Left ventricle myocardium inferior (tissue), 1 donor: ENCODE measurements around the gene OR10A3. TPM values are rescaled to one million over a fixed set of nuclear protein-coding genes. Genes with fewer than 3 reads are reported as not detected.

Experiments used
- DNase-seq: peaks from one replicate; pipeline ENCODE4 v3.0.0-alpha.2; 2020
- H3K27ac ChIP-seq: fragments of 200-600 bp; replicated peaks from 2 replicates; pipeline ENCODE4 v1.8.0; 2021
- H3K27me3 ChIP-seq: fragments of 200-600 bp; 2 replicates; pipeline ENCODE4 v1.8.0; 2021; ENCODE audit warnings: low read depth
- H3K36me3 ChIP-seq: fragments of 200-600 bp; 2 replicates; pipeline ENCODE4 v1.8.0; 2021
- H3K4me1 ChIP-seq: fragments of 200-600 bp; 2 replicates; pipeline ENCODE4 v1.8.0; 2021
- H3K4me3 ChIP-seq: fragments of 200-600 bp; 2 replicates; pipeline ENCODE4 v1.8.0; 2021; ENCODE audit warnings: mild to moderate bottlenecking, moderate library complexity
- H3K9me3 ChIP-seq: fragments of 200-600 bp; replicated peaks from 2 replicates; pipeline ENCODE4 v1.8.0; 2021
- intact Hi-C: fragments of 100-400 bp; cut with micrococcal nuclease; formaldehyde crosslinking; loops from one replicate; pipeline ENCODE4 v1.11.0; 2022
- total RNA-seq: library from RNA; stranded (reverse); fragmentation: NEBNext Ultra II Directional; extraction: Animal tissue kit (Norgen Biotek cat#: 25700); gene quantifications from one replicate; pipeline ENCODE4 v1.2.1, GENCODE V29; 2021
- TF ChIP-seq, protein P1 (sequence below): fragments of 200-600 bp; IDR thresholded peaks from 2 replicates; pipeline ENCODE4 v1.8.0; 2021; ENCODE audit warnings: antibody characterized with exemption, mild to moderate bottlenecking, borderline replicate concordance
- donor health status: DM: no; HTN: yes; CAD: no; lungs with severe emphysema.

OR10A3 gene
- total RNA-seq, 1 donor from 2014 or later: not detected

DNA sequence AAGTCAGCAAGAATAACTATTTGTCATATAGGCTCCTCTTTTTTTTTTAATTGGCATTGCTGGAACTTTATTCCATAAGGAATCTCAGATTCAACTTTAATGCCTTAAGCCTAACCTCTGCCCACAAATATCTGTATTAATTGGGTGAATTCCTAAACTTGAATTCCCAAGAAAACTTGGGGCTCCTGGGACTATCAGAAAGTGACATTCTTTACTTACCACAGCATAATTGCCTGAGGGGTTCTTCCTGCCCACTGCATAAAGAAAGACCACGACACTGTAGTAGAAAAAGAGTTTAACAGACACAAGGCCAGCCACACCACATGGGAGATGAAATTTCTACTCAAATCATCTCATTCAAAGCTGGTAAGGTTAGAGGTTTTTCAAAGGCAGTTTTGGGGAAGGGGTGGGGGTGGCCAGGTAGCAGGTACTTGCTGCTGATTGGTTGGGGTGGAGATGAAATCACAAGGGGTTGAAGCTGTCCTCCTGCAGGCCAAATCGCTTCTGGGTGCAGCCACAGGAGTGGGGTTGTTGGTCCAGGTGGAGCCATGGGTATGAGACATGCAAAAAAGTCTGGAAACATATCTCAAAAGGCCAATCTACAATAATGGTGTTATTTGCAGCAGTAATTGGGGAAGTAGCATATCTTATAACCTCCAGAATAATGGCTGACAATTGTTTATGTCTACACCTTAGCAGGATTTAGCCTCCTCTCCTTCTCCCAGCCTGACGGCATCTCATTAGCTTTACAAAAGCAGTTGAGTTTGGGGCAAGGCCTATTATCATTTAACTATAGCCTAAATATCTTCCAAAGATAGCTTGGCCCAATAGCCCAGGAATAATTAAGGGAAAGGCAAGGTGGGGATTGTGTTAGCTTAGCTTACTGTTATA lies 28.5 kb upstream of the OR10A3 start:
- H3K4me3 ChIP-seq: no peak overlapping the region
- intact Hi-C loops: no loop called here
- DNase-seq: no peak
- H3K4me1 ChIP-seq: no peaks in the 10 kb centered on the region
- H3K27ac ChIP-seq: no peak overlapping the region
- TF ChIP-seq, protein P1, sequence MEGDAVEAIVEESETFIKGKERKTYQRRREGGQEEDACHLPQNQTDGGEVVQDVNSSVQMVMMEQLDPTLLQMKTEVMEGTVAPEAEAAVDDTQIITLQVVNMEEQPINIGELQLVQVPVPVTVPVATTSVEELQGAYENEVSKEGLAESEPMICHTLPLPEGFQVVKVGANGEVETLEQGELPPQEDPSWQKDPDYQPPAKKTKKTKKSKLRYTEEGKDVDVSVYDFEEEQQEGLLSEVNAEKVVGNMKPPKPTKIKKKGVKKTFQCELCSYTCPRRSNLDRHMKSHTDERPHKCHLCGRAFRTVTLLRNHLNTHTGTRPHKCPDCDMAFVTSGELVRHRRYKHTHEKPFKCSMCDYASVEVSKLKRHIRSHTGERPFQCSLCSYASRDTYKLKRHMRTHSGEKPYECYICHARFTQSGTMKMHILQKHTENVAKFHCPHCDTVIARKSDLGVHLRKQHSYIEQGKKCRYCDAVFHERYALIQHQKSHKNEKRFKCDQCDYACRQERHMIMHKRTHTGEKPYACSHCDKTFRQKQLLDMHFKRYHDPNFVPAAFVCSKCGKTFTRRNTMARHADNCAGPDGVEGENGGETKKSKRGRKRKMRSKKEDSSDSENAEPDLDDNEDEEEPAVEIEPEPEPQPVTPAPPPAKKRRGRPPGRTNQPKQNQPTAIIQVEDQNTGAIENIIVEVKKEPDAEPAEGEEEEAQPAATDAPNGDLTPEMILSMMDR: no peak
- peaks cover 4% of the 10 kb centered on the region for H3K27me3 ChIP-seq
- H3K9me3 ChIP-seq: no peaks in the 10 kb centered on the region
- no peaks in the 10 kb centered on the region for H3K36me3 ChIP-seq

DNA sequence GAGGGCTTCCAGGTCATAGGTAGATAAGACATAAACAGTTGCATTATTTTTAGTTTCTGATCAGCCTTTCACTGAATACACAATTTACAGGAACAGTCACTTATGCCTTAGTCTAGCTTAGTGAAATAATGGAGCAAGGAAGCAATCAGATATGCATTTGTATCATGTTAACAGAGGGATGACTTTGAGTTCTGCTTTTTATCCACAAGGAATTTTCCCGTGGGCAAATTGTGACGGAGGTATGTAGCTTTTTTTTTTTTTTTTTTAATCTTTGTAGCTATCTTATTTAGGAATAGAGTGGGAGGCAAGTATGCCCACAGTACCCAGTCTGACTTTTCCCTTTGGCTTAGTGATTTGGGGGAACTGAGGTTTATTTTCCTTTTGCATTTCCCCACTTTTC lies 27.2 kb upstream of the OR10A3 start:
- intact Hi-C loops: no loop called here
- TF ChIP-seq, protein P1: no peak
- no peaks in the 10 kb centered on the region for H3K4me1 ChIP-seq
- no peak overlapping the region for H3K4me3 ChIP-seq
- H3K27ac ChIP-seq: no peak overlapping the region
- peaks cover 4% of the 10 kb centered on the region for H3K27me3 ChIP-seq
- H3K9me3 ChIP-seq: no peaks in the 10 kb centered on the region
- H3K36me3 ChIP-seq: no peaks in the 10 kb centered on the region
- DNase-seq: no peak

DNA sequence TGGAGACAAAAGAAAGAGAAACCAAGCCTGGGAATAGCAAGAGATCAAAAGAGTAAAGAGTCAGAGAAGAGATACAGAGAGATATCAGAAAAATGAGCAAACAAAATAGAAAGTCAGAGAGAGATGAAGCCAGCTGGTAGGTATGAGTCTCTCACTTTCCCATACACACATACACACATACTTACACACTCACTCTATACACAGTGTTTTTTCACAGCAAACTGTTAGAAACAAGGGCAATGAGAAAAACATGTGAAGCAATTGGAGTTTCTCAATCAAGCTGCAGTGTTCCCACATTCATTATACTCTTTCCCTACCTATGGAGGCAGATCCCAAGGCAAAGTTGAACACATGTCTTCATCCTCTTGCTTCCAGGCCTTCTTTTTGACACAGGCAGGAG lies 26.3 kb upstream of the OR10A3 start:
- Histone ChIP-seq H3K27ac (no peak overlapping the region), H3K9me3 (no peaks in the 10 kb centered on the region), H3K4me3 (no peak overlapping the region), H3K36me3 (no peaks in the 10 kb centered on the region), H3K27me3 (no peaks in the 10 kb centered on the region), H3K4me1 (no peaks in the 10 kb centered on the region)
- intact Hi-C loops: no loop called here
- TF ChIP-seq, protein P1: no peak
- no peak for DNase-seq

DNA sequence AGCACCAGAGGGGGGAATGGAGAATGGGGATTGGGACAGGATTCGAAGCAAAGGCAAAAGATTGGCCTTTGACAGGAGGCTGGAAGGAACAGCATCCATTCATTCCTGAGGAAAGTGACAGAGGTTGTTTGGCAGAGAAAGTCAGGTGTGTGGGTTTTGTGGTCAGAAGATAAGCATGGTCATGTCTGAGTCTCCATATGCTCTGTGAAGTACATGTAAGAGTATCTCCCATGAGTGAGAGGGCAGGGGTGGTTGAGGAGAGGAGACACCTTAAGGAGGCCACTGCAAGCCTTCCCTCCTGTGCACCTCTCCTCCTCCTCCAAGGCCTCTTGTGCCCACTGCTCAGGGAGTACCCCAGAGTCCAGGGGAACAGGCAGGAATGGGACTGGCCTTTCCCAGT lies 25.6 kb upstream of the OR10A3 start:
- no peaks in the 10 kb centered on the region for H3K9me3 ChIP-seq
- intact Hi-C loops: no loop called here
- no peaks in the 10 kb centered on the region for H3K36me3 ChIP-seq
- no peak for DNase-seq
- H3K27ac ChIP-seq: no peak overlapping the region
- H3K4me1 ChIP-seq: no peaks in the 10 kb centered on the region
- TF ChIP-seq, protein P1: no peak
- H3K4me3 ChIP-seq: no peak overlapping the region
- H3K27me3 ChIP-seq: no peaks in the 10 kb centered on the region

DNA sequence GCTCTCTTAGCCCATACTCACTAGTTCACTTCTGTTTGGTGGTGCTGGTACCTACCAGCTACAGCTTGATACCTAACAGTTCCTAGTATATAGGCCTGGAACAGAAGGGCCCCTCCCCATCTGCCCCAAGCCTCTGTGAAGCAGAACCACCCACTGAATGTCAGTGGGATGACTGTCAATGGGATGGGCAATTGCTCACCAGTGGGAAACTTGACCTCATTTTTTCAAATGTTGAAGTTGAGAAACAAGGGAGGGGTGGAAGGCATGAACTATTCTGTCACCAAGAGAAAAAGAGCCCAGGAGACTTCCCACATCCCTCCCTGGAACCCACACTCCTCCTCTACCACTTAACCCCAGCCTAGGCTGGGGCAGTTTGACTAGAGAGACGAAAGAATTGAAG lies 23.9 kb upstream of the OR10A3 start, which contains the start of gene NLRP10:
NLRP10 (minus strand) TSS at position 62 of the 400 bp plus-strand sequence. CDS start 1,952 bp downstream, outside the sequence.
- intact Hi-C loops: no loop called here
- H3K9me3 ChIP-seq: no peaks in the 10 kb centered on the region
- no peak within 1 kb of the TSS for H3K4me3 ChIP-seq
- H3K4me1 ChIP-seq: no peaks in the 10 kb centered on the region
- no peak for DNase-seq
- H3K27ac ChIP-seq: no peak within 1 kb of the TSS
- TF ChIP-seq, protein P1: no peak
- peaks cover 10% of the 10 kb centered on the region for H3K27me3 ChIP-seq
- no peaks in the 10 kb centered on the region for H3K36me3 ChIP-seq
